Choroid plexus epithelial cell (primary cell): ENCODE results near the gene ATP11C.

Source experiments
- DNase-seq: peaks from one replicate; pipeline ENCODE4 v3.0.0-alpha.2; 2010; ENCODE audit warnings: low read depth
- H3K4me3 ChIP-seq: 2 replicates; pipeline ENCODE4 v1.5.1; 2011; ENCODE audit warnings: low read depth, mild to moderate bottlenecking, control low read depth, low read length, moderate library complexity
- CTCF ChIP-seq: conservative IDR thresholded peaks from 2 replicates; pipeline ENCODE4 v1.5.1; 2011; ENCODE audit warnings: low read depth, mild to moderate bottlenecking, control low read depth, inconsistent platforms, low read length, moderate library complexity

The ATP11C gene

GRCh38 chrX:139905051-139905450 lies 27.8 kb downstream of the ATP11C start:
- DNase-seq = no peak
- no peak overlapping the region for H3K4me3 ChIP-seq
- TF ChIP-seq CTCF = no peak

- TF ChIP-seq CTCF = no peak
- DNase-seq = no peak
- no peak overlapping the region for H3K4me3 ChIP-seq
Measured at GRCh38 chrX:139903210-139903609, 29.6 kb downstream of the ATP11C start.

- TF ChIP-seq CTCF = no peak
- DNase-seq = no peak
- no peak overlapping the region for H3K4me3 ChIP-seq
Measured at GRCh38 chrX:139902559-139902958, 30.3 kb downstream of the ATP11C start.

DNA sequence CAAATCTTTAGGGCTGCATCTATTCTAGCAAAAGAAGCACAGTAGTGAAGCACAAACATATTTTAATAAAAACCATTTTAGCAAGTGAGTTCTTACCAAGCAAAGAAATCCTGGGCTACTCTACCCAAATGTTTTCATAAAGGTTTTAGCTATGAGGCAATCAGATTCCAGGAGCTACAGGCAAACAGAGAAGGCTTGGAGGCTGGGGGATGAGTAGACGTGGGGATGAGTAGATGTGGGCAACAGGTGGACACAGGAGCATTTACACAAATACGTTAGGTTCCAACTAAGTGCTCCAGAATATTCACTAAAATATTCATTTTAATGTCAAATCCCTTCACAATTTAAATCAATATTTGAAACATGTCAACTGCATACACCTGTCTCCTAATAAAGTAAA lies 34.5 kb downstream of the ATP11C start:
- no peak overlapping the region for H3K4me3 ChIP-seq
- no peak for TF ChIP-seq CTCF
- no peak for DNase-seq

DNA sequence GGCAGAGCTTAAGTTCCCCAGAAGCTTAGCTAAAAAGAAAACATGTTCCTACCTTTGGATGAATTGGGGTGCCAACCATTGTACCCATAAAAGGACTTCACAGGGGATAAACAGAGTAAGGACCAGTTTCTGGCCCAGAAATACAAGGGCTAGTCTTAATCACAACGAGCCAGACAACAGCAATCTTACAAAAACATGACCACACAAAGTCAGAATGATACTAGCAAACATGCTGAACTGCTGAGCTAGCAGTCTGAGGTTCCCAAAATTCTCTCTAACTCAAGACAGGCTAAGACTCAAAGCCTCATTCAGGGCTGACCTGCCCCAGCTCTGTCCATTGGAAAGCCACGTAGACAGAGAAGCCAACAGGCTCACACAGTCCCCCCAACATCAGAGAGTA lies 40.3 kb downstream of the ATP11C start:
- DNase-seq = no peak
- H3K4me3 ChIP-seq = no peak overlapping the region
- TF ChIP-seq CTCF = no peak

- peak; percentile 59 for DNase-seq
- H3K4me3 ChIP-seq = no peak overlapping the region
- no peak for TF ChIP-seq CTCF
Measured at GRCh38 chrX:139890991-139891700, 41.7 kb downstream of the ATP11C start.

DNA sequence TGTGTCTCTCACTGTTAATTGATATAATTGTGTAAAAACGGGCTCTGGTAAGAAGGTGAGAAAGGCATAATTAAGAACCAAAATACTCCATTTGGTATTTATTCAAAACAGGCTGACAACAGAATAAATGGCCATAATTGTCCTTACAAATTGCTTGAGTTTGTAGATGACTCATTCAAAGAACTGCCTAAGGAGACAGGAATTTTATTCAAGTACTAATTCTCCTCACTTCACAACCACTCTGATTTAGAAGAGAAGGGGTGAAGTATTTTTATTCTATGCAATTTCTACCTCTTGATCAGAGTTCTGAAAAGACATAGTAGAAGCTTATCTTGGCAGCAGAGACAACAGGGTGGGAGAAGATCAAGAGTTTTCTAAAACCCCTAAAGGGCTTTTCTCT lies 43.1 kb downstream of the ATP11C start:
- DNase-seq = peak; percentile 42
- H3K4me3 ChIP-seq = no peak overlapping the region
- no peak for TF ChIP-seq CTCF
